ENCODE measurements around the gene PKP1.

Gene PKP1

DNA sequence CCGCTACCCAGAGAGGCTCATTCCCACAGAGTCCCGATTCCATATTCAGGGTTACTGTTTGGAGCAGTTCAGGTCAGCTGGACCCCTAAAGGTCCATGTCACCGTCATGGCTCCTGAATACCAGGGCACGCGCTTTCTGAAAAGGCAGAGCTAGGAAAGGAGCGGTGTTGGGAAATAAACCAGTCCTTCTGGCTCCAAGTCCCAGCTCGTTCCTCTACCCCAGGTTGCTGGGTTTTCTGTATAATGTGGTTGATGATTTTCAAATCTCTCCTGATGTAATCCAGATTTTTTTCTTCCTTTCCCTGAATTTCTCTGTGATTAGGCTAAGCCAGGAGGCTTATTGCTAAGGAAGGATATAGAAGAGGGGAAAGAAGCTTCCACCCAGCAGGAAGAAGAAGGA lies 14.0 kb upstream of the PKP1 start:
- Histone ChIP-seq H3K9ac (ENCODE audit: low read length) (no peak overlapping the region), H3F3A (ENCODE audit: insufficient read depth, low read length) (no peaks in the 10 kb centered on the region), H3K79me2 (ENCODE audit: low read length) (no peaks in the 10 kb centered on the region), H2AFZ (ENCODE audit: low read length) (no peak overlapping the region), H3K9me2 (replicated peaks; ENCODE audit: insufficient read depth, low read length) (no peaks in the 10 kb centered on the region), H3K4me3 (ENCODE audit: low read length) (no peak overlapping the region), H3K27me3 (replicated peaks; ENCODE audit: insufficient read depth, low read length) (peaks cover 19% of the 10 kb centered on the region), H3K27ac (ENCODE audit: low read length) (no peak overlapping the region), H3K9me3 (replicated peaks; ENCODE audit: insufficient read depth, low read length) (no peaks in the 10 kb centered on the region), H4K20me1 (ENCODE audit: insufficient read depth, low read length) (no peaks in the 10 kb centered on the region), H3K36me3 (replicated peaks; ENCODE audit: insufficient read depth, low read length) (no peaks in the 10 kb centered on the region), H3K4me1 (ENCODE audit: low read length) (no peaks in the 10 kb centered on the region), H3K4me2 (ENCODE audit: low read depth, low read length) (no peak overlapping the region)
- TF ChIP-seq EZH2 (optimal IDR thresholded peaks at IDR 0.05; ENCODE audit: low read depth, low read length) (no peak), EZH2phosphoT487 (IDR thresholded peaks at IDR 0.05; ENCODE audit: low read length) (no peak)
- TF ChIP-seq, protein P1, sequence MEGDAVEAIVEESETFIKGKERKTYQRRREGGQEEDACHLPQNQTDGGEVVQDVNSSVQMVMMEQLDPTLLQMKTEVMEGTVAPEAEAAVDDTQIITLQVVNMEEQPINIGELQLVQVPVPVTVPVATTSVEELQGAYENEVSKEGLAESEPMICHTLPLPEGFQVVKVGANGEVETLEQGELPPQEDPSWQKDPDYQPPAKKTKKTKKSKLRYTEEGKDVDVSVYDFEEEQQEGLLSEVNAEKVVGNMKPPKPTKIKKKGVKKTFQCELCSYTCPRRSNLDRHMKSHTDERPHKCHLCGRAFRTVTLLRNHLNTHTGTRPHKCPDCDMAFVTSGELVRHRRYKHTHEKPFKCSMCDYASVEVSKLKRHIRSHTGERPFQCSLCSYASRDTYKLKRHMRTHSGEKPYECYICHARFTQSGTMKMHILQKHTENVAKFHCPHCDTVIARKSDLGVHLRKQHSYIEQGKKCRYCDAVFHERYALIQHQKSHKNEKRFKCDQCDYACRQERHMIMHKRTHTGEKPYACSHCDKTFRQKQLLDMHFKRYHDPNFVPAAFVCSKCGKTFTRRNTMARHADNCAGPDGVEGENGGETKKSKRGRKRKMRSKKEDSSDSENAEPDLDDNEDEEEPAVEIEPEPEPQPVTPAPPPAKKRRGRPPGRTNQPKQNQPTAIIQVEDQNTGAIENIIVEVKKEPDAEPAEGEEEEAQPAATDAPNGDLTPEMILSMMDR (IDR thresholded peaks at IDR 0.05; ENCODE audit: low read length), result no peak
- no peak for DNase-seq

DNA sequence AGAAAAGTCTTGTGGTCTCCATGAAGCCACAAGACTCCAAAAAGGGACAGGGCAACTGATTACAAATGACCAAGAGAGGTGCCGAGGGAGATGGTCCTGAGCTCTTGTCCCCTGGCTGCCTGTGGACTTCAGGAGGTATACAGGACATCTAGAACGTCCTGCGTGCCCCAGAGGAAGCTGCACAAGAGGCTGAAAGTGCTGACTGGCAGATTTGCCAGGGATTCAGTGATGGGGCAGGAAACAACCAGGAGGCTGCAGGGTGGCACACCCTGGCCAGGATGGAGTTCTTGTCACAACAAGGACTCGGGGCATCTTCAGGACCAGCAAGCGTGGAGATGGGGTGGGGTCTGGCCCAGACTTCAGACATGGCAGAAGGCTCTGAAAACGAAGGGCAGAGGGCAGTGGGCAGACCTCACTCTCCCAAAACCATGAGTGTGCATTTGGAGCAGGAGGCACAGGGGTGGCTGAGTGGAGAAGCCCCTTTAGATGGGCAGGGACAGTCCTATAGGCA lies 13.4 kb upstream of the PKP1 start:
- H3K9me2 ChIP-seq (replicated peaks; ENCODE audit: insufficient read depth, low read length), result no peaks in the 10 kb centered on the region
- H3K36me3 ChIP-seq (replicated peaks; ENCODE audit: insufficient read depth, low read length), result no peaks in the 10 kb centered on the region
- no peak overlapping the region for H3K9ac ChIP-seq (ENCODE audit: low read length)
- H3F3A ChIP-seq (ENCODE audit: insufficient read depth, low read length), result no peaks in the 10 kb centered on the region
- H3K79me2 ChIP-seq (ENCODE audit: low read length), result no peaks in the 10 kb centered on the region
- no peak for DNase-seq
- TF ChIP-seq, protein P1 (IDR thresholded peaks at IDR 0.05; ENCODE audit: low read length), result no peak
- no peak for TF ChIP-seq EZH2 (optimal IDR thresholded peaks at IDR 0.05; ENCODE audit: low read depth, low read length)
- no peak for TF ChIP-seq EZH2phosphoT487 (IDR thresholded peaks at IDR 0.05; ENCODE audit: low read length)
- no peaks in the 10 kb centered on the region for H3K9me3 ChIP-seq (replicated peaks; ENCODE audit: insufficient read depth, low read length)
- no peak overlapping the region for H3K27ac ChIP-seq (ENCODE audit: low read length)
- no peak overlapping the region for H3K4me2 ChIP-seq (ENCODE audit: low read depth, low read length)
- H3K4me3 ChIP-seq (ENCODE audit: low read length), result no peak overlapping the region
- H3K27me3 ChIP-seq (replicated peaks; ENCODE audit: insufficient read depth, low read length), result peaks cover 19% of the 10 kb centered on the region
- no peaks in the 10 kb centered on the region for H3K4me1 ChIP-seq (ENCODE audit: low read length)
- H4K20me1 ChIP-seq (ENCODE audit: insufficient read depth, low read length), result no peaks in the 10 kb centered on the region
- H2AFZ ChIP-seq (ENCODE audit: low read length), result no peak overlapping the region

DNA sequence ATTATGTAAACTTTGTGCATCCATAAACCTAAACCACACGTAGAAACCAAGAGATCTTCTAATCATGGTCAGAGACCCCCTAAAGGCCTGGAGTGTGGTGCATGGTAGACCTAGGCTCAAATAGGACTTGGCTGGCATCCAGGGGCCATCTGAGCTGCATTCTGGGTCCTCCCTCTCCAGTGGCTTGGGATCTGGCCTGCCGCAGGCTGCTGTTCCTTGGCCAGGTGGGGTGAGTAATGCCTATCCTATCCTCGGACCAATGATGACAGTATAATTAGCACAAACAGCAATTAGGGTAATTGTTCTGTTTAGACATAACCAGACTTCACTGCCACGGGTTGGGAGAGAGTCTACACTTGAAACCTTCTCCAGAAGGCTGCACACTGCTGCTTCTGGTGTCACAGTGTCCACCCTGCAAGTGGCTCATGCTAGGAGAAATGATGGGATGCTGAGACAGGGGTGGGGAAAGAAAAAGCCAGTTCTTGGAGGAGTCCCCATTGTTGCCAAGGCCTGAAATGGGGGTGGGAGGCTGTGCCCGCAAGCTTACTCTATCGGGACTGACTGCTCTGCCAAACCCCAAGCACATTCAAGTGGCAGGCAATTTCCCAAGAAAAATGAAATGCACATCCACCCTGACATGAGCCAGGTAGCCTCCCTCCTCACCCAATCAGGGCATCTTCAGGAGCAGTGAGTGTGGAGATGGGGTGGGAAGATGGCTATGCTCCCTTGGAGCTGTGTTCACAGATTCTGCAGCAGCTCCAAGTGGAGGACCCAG lies 12.5 kb upstream of the PKP1 start:
- Histone ChIP-seq H3K9me2 (replicated peaks; ENCODE audit: insufficient read depth, low read length) (no peaks in the 10 kb centered on the region), H4K20me1 (ENCODE audit: insufficient read depth, low read length) (no peaks in the 10 kb centered on the region), H3K4me2 (ENCODE audit: low read depth, low read length) (no peak overlapping the region), H3K27me3 (replicated peaks; ENCODE audit: insufficient read depth, low read length) (peaks cover 15% of the 10 kb centered on the region), H3K27ac (ENCODE audit: low read length) (no peak overlapping the region), H3K36me3 (replicated peaks; ENCODE audit: insufficient read depth, low read length) (no peaks in the 10 kb centered on the region), H3K9ac (ENCODE audit: low read length) (no peak overlapping the region), H2AFZ (ENCODE audit: low read length) (no peak overlapping the region), H3K79me2 (ENCODE audit: low read length) (no peaks in the 10 kb centered on the region), H3K9me3 (replicated peaks; ENCODE audit: insufficient read depth, low read length) (no peaks in the 10 kb centered on the region), H3K4me3 (ENCODE audit: low read length) (no peak overlapping the region), H3F3A (ENCODE audit: insufficient read depth, low read length) (no peaks in the 10 kb centered on the region), H3K4me1 (ENCODE audit: low read length) (no peaks in the 10 kb centered on the region)
- DNase-seq, result no peak
- TF ChIP-seq EZH2phosphoT487 (IDR thresholded peaks at IDR 0.05; ENCODE audit: low read length) (no peak), EZH2 (optimal IDR thresholded peaks at IDR 0.05; ENCODE audit: low read depth, low read length) (no peak)
- TF ChIP-seq, protein P1 (IDR thresholded peaks at IDR 0.05; ENCODE audit: low read length), result no peak

Measured in MM.1S (cell line).